IMR-90 (cell line): ENCODE results near the gene TNIP1. TPM values are rescaled to one million over a fixed set of nuclear protein-coding genes. Genes with fewer than 3 reads are reported as not detected.

Experiments
- ATAC-seq: fragments of 200-7000 bp; cut with Tn5 transposase; 2 replicates; pipeline ENCODE4 v1.9.1; 2020; ENCODE audit warnings: low read depth, mild to moderate bottlenecking, moderate library complexity
- BruUV-seq: library from RNA; stranded (reverse); fragments of 400-500 nt; replicated peaks from 2 replicates; lab custom pipeline; 2021; lab: Mats Ljungman, UMichigan
- CTCF ChIA-PET: fragments of 300-600 bp; formaldehyde crosslinking; extraction: SDS; loops from one replicate; lab custom pipeline; 2021; ENCODE audit warnings: antibody characterized with exemption; lab: Yijun Ruan, JAX
- POLR2A ChIA-PET: fragments of 300-600 bp; sonication (Branson Sonifier 250); formaldehyde crosslinking; loops from one replicate; lab custom pipeline; 2022; ENCODE audit warnings: antibody characterized with exemption; ENCODE audit not compliant: unreplicated experiment; lab: Charles Lee
- DNase-seq: peaks from one replicate; pipeline ENCODE4 v3.0.0; 2013
- H2AFZ ChIP-seq: replicated peaks from 2 replicates; pipeline ENCODE3; 2013; ENCODE audit warnings: low read length, mild to moderate bottlenecking; ENCODE audit not compliant: poor library complexity
- H2AK5ac ChIP-seq: 2 replicates; pipeline ENCODE4 v1.6.1; 2013; ENCODE audit warnings: low read depth, low read length, inconsistent platforms
- H2AK9ac ChIP-seq: replicated peaks from 2 replicates; pipeline ENCODE3; 2013; ENCODE audit warnings: mild to moderate bottlenecking, low read depth, low read length, moderate library complexity; ENCODE audit not compliant: poor library complexity
- H2BK120ac ChIP-seq: 2 replicates; pipeline ENCODE4 v1.6.1; 2013; ENCODE audit warnings: low read depth, low read length, inconsistent platforms
- H2BK15ac ChIP-seq: 3 replicates; pipeline ENCODE4 v1.6.1; 2013; ENCODE audit warnings: low read depth, low read length, inconsistent platforms
- H2BK20ac ChIP-seq: 2 replicates; pipeline ENCODE4 v1.6.1; 2013; ENCODE audit warnings: low read depth, mild to moderate bottlenecking, inconsistent platforms, low read length, moderate library complexity
- H2BK5ac ChIP-seq: 2 replicates; pipeline ENCODE4 v1.6.1; 2013; ENCODE audit warnings: mild to moderate bottlenecking, low read depth, low read length, inconsistent platforms; ENCODE audit not compliant: poor library complexity, severe bottlenecking
- H3K14ac ChIP-seq: replicated peaks from 2 replicates; pipeline ENCODE4 v1.6.1; 2013; ENCODE audit warnings: low read depth, low read length, inconsistent platforms
- H3K18ac ChIP-seq: 2 replicates; pipeline ENCODE4 v1.6.1; 2013; ENCODE audit warnings: low read depth, low read length, control low read depth
- H3K23ac ChIP-seq: 2 replicates; pipeline ENCODE4 v1.6.1; 2013; ENCODE audit warnings: low read depth, low read length, inconsistent platforms
- H3K27ac ChIP-seq: 2 replicates; pipeline ENCODE4 v1.5.1; 2013; ENCODE audit warnings: mild to moderate bottlenecking, control low read depth, low read length; ENCODE audit not compliant: insufficient read depth
- H3K27me3 ChIP-seq: 2 replicates; pipeline ENCODE4 v1.6.1; 2013; ENCODE audit warnings: low read length; ENCODE audit not compliant: control insufficient read depth, insufficient read depth
- H3K36me3 ChIP-seq: 2 replicates; pipeline ENCODE4 v1.6.1; 2013; ENCODE audit warnings: low read length, mixed read lengths; ENCODE audit not compliant: control insufficient read depth, insufficient read depth
- H3K4ac ChIP-seq: 2 replicates; pipeline ENCODE4 v1.6.1; 2013; ENCODE audit warnings: low read depth, low read length, inconsistent platforms
- H3K4me1 ChIP-seq: 2 replicates; pipeline ENCODE4 v1.6.1; 2013; ENCODE audit warnings: low read length, mixed read lengths; ENCODE audit not compliant: control insufficient read depth, insufficient read depth
- H3K4me2 ChIP-seq: 2 replicates; pipeline ENCODE4 v1.6.1; 2013; ENCODE audit warnings: low read depth, mild to moderate bottlenecking, control low read depth, low read length, moderate library complexity
- H3K4me3 ChIP-seq: 2 replicates; pipeline ENCODE4 v1.5.1; 2013; ENCODE audit warnings: low read depth, mild to moderate bottlenecking, control low read depth, low read length, moderate library complexity; ENCODE audit not compliant: insufficient read depth
- H3K56ac ChIP-seq: 2 replicates; pipeline ENCODE4 v1.6.1; 2013; ENCODE audit warnings: low read length, inconsistent platforms; ENCODE audit not compliant: insufficient read depth; ENCODE audit errors: extremely low read depth
- H3K79me1 ChIP-seq, 2 experiments: 2 replicates each; pipeline ENCODE4 v1.6.1; 2013; ENCODE audit warnings: low read length in 2 of 2, inconsistent platforms in 1 of 2, low read depth in 1 of 2
- H3K9ac ChIP-seq: 2 replicates; pipeline ENCODE4 v1.6.1; 2013; ENCODE audit warnings: low read depth, low read length, control low read depth
- H3K9me1 ChIP-seq: 2 replicates; pipeline ENCODE4 v1.6.1; 2013; ENCODE audit warnings: low read length, inconsistent platforms; ENCODE audit not compliant: insufficient read depth
- H3K9me3 ChIP-seq: 2 replicates; pipeline ENCODE4 v1.6.1; 2013; ENCODE audit warnings: low read length; ENCODE audit not compliant: control insufficient read depth, insufficient read depth
- H4K20me1 ChIP-seq: 2 replicates; pipeline ENCODE4 v1.6.1; 2013; ENCODE audit warnings: low read length, inconsistent platforms; ENCODE audit not compliant: insufficient read depth
- H4K5ac ChIP-seq: 2 replicates; pipeline ENCODE4 v1.6.1; 2013; ENCODE audit warnings: mild to moderate bottlenecking, low read depth, low read length, control low read depth
- H4K8ac ChIP-seq, 2 experiments: 2 replicates each; pipeline ENCODE4 v1.6.1; 2013; ENCODE audit warnings: low read depth in 2 of 2, low read length in 2 of 2, control low read depth in 1 of 2, inconsistent platforms in 1 of 2
- H4K91ac ChIP-seq: 2 replicates; pipeline ENCODE4 v1.6.1; 2013; ENCODE audit warnings: low read depth, low read length, inconsistent platforms; ENCODE audit not compliant: insufficient read depth
- BHLHE40 ChIP-seq: fragments of 150-350 bp; IDR thresholded peaks from 2 replicates; pipeline ENCODE4 v1.6.1; 2016; ENCODE audit warnings: mild to moderate bottlenecking, low read depth, low read length
- CEBPB ChIP-seq: IDR thresholded peaks from 2 replicates; pipeline ENCODE4 v1.6.1; 2012; ENCODE audit warnings: low read depth, low read length, improper control_type of control experiment
- CHD1 ChIP-seq: IDR thresholded peaks from 2 replicates; pipeline ENCODE4 v1.6.1; 2012; ENCODE audit warnings: low read depth, low read length, improper control_type of control experiment
- ELK1 ChIP-seq: fragments of 150-350 bp; IDR thresholded peaks from 2 replicates; pipeline ENCODE4 v1.6.1; 2016; ENCODE audit warnings: low read depth, mild to moderate bottlenecking, low read length, moderate library complexity, borderline replicate concordance
- MAFK ChIP-seq: IDR thresholded peaks from 2 replicates; pipeline ENCODE4 v1.6.1; 2012; ENCODE audit warnings: low read depth, low read length, improper control_type of control experiment
- MAZ ChIP-seq: IDR thresholded peaks from 2 replicates; pipeline ENCODE4 v1.6.1; 2012; ENCODE audit warnings: low read depth, mild to moderate bottlenecking, low read length, improper control_type of control experiment, moderate library complexity, borderline replicate concordance
- NFE2L2 ChIP-seq: fragments of 150-350 bp; IDR thresholded peaks from 2 replicates; pipeline ENCODE4 v1.6.1; 2016; ENCODE audit warnings: low read depth, mild to moderate bottlenecking, low read length
- POLR2A ChIP-seq: IDR thresholded peaks from 2 replicates; pipeline ENCODE4 v1.6.1; 2012; ENCODE audit warnings: mild to moderate bottlenecking, low read depth, low read length
- RAD21 ChIP-seq: IDR thresholded peaks from 2 replicates; pipeline ENCODE4 v1.6.1; 2012; ENCODE audit warnings: low read length, improper control_type of control experiment
- RCOR1 ChIP-seq: IDR thresholded peaks from 2 replicates; pipeline ENCODE4 v1.6.1; 2012; ENCODE audit warnings: mild to moderate bottlenecking, low read length, improper control_type of control experiment; ENCODE audit not compliant: insufficient replicate concordance
- RFX5 ChIP-seq: IDR thresholded peaks from 2 replicates; pipeline ENCODE4 v1.8.0; 2012; ENCODE audit warnings: low read depth, mild to moderate bottlenecking, low read length, moderate library complexity
- SMC3 ChIP-seq: fragments of 150-350 bp; IDR thresholded peaks from 2 replicates; pipeline ENCODE4 v1.6.1; 2016; ENCODE audit warnings: low read depth, mild to moderate bottlenecking, antibody characterized with exemption, low read length, moderate library complexity
- USF2 ChIP-seq: fragments of 150-350 bp; IDR thresholded peaks from 2 replicates; pipeline ENCODE4 v1.6.1; 2017; ENCODE audit warnings: mild to moderate bottlenecking, antibody characterized with exemption, low read length, low read depth
- WGBS, 2 experiments: methylation state at CpG; one replicate each; pipeline versions ENCODE4 v1.1.5 to v1.1.7; 2013; ENCODE audit warnings: missing lambda C conversion rate in 2 of 2; ENCODE audit not compliant: insufficient read length in 1 of 2; ENCODE audit errors: extremely low coverage in 2 of 2; 5-methylcytosine and 5-hydroxymethylcytosine counted together
- dilution Hi-C: fragments of 300-500 bp; cut with HindIII; formaldehyde crosslinking; loops from one replicate; pipeline ENCODE4 v1.14.3; 2018; ENCODE audit warnings: low sequenced_read_pairs; ENCODE audit not compliant: unreplicated experiment
- in situ Hi-C: fragments of 300-500 bp; cut with MboI; formaldehyde crosslinking; loops from 3 replicates; pipeline ENCODE4 v1.14.3; 2019; ENCODE audit warnings: low sequenced_read_pairs, inconsistent platforms, mixed read lengths
- intact Hi-C: fragments of 100-400 bp; cut with micrococcal nuclease; formaldehyde crosslinking; loops from 2 replicates; pipeline ENCODE4 v1.10.0; 2022
- polyA plus RNA-seq, 3 experiments: library from polyadenylated mRNA; depleted of rRNA; stranded (reverse); fragments of >200 nt; gene quantifications; 2 replicates each; pipeline ENCODE4 v1.2.3, GENCODE V29; 2012; ENCODE audit warnings: low replicate concordance in 1 of 3
- total RNA-seq: library from RNA; depleted of rRNA; stranded (reverse); fragments of >200 nt; gene quantifications from 2 replicates; pipeline ENCODE4 v1.2.3, GENCODE V29; 2012

The TNIP1 gene
- total and polyA plus RNA-seq, 2 of the 4 experiments (the other 2 are of a cell fraction): 63.8 to 92.8 TPM

- Histone ChIP-seq H2BK5ac (peak overlapping the region; percentile 97), H3K9me1 (peaks cover 36% of the 10 kb centered on the region), H2AK5ac (peak overlapping the region; percentile 74; the same call in 1 of the 2 replicates), H2AFZ (peak overlapping the region; percentile 97), H3K4me2 (peak overlapping the region; percentile 98), H2BK15ac (no peak overlapping the region), H2BK20ac (no peak overlapping the region), H3K4me1 (peaks cover 22% of the 10 kb centered on the region), H3K36me3 (peaks cover 8% of the 10 kb centered on the region), H4K20me1 (peaks cover 47% of the 10 kb centered on the region), H2AK9ac (peak overlapping the region; percentile 99), H4K8ac (peak overlapping the region in 1 of 2 experiments; percentile 37; a peak in 2 of 4 replicates), H3K4ac (peak overlapping the region; percentile 91), H3K23ac (peak overlapping the region; percentile 73), H3K27me3 (no peaks in the 10 kb centered on the region), H3K4me3 (peak overlapping the region; percentile 89), H3K9ac (peak overlapping the region; percentile 97), H4K5ac (no peak overlapping the region), H3K79me1 (peaks cover 24 to 77% of the 10 kb centered on the region in 2 experiments; a peak in 3 of 4 replicates), H4K91ac (0 out of 2 replicates have a peak overlapping the region, but pooled peaks have one; percentile 20), H3K27ac (peak overlapping the region; percentile 100), H3K9me3 (no peaks in the 10 kb centered on the region), H3K14ac (peak overlapping the region; percentile 50), H2BK120ac (peak overlapping the region; percentile 4; the same call in 1 of the 2 replicates), H3K56ac (peak overlapping the region; percentile 42; the same call in 1 of the 2 replicates), H3K18ac (peak overlapping the region; percentile 16; the same call in 1 of the 2 replicates)
- in situ Hi-C loops: no loop called here
- 4% methylated on average over 7 of the region's 21 CpGs; no CpG with 5 or more reads in 1 of the 2 experiments for WGBS, 2 experiments
- dilution Hi-C loops: no loop called here
- BruUV-seq: no TSS peak
- intact Hi-C loops: no loop called here
- peak; percentile 2; the same call in 1 of the 2 replicates for ATAC-seq
- ChIA-PET CTCF (interaction anchor here (0.6 to 1.0 kb wide), 4 partner anchors 9 to 36 kb away, joined by 3 to 7 read pairs (median 4); no protein-coding TSS in a partner anchor), POLR2A (interaction anchor here (0.6 kb wide), 1 partner anchor 14 kb away, joined by 3 read pairs; no protein-coding TSS in a partner anchor)
- DNase-seq: peak; percentile 82
- TF ChIP-seq CHD1 (no peak), RCOR1 (no peak), USF2 (peak; percentile 13; the same call in 1 of the 2 replicates), MAZ (no peak), MAFK (peak; percentile 44; the same call in 1 of the 2 replicates), NFE2L2 (peak; percentile 68), RFX5 (no peak), CEBPB (no peak), POLR2A (no peak), BHLHE40 (peak; percentile 59), ELK1 (no peak), RAD21 (no peak), SMC3 (no peak)
Observed at GRCh38 chr5:151079838-151080612, 809 bp downstream of the TNIP1 start.
